Ovary (tissue), 9 donors: Measurements from ENCODE around the gene UBR4. TPM values are rescaled to one million over a fixed set of nuclear protein-coding genes. Genes with fewer than 3 reads are reported as not detected.

ENCODE experiments used
- DNase-seq, 5 donors: peaks; one replicate each; pipeline ENCODE4 v3.0.0-alpha.2; 2019 to 2020
- H3K27ac ChIP-seq, 2 donors: fragments of 200-600 bp; one replicate each; pipeline versions ENCODE4 v1.5.1 to v1.8.0; 2019 to 2022
- H3K27me3 ChIP-seq: fragments of 200-600 bp; one replicate; pipeline ENCODE4 v1.8.0; 2022
- H3K36me3 ChIP-seq: fragments of 200-600 bp; sonication (generic); one replicate; pipeline ENCODE4 v1.5.1; 2019
- H3K4me1 ChIP-seq: one replicate; pipeline ENCODE4 v1.8.1; 2013; ENCODE audit warnings: mild to moderate bottlenecking, moderate library complexity; ENCODE audit not compliant: insufficient read depth
- H3K4me3 ChIP-seq: fragments of 200-600 bp; sonication (generic); one replicate; pipeline ENCODE4 v1.5.1; 2017
- H3K9me3 ChIP-seq, 2 donors: fragments of 200-600 bp in 1 of 2; sonication (generic) in 1 of 2; one replicate each; pipeline versions ENCODE4 v1.5.1 to v1.8.1; 2013 to 2019; ENCODE audit warnings: mild to moderate bottlenecking in 1 of 2, moderate library complexity in 1 of 2
- EP300 ChIP-seq: sonication (generic); formaldehyde crosslinking; IDR thresholded peaks from one replicate; pipeline ENCODE4 v1.6.1; 2017; ENCODE audit warnings: antibody characterized with exemption
- POLR2A ChIP-seq: fragments of 450-650 bp; IDR thresholded peaks from one replicate; pipeline ENCODE4 v1.6.1; 2017; ENCODE audit warnings: antibody characterized with exemption, mild to moderate bottlenecking, moderate library complexity
- WGBS, 3 donors: extraction: QIAGEN DNeasy Blood & Tissue Kit in 1 of 3; methylation state at CpG; one replicate each; pipeline versions ENCODE4 v1.1.5 to v1.1.7; 2013 to 2017; 5-methylcytosine and 5-hydroxymethylcytosine counted together
- intact Hi-C, 4 donors: fragments of 100-400 bp; cut with DNase I; formaldehyde crosslinking; loops; one replicate each; pipeline versions ENCODE4 v1.11.0 to v1.15.1; 2022 to 2023
- polyA plus RNA-seq, 2 donors: library from polyadenylated mRNA; stranded (reverse); fragments of 200-250 nt in 1 of 2; fragments of 350-450 nt in 1 of 2; fragmentation: Illumina TruSeq in 1 of 2; extraction: RNeasy Lipid Tissue Mini Kit (QIAGEN cat#74804) in 1 of 2; gene quantifications; one replicate each; pipeline ENCODE4 v1.2.3, GENCODE V29; 2013 to 2014
- total RNA-seq, 7 donors: library from RNA; depleted of rRNA in 2 of 7; stranded (reverse); fragments of >200 nt in 2 of 7; fragmentation: NEBNext Ultra II Directional in 3 of 7; extraction: Animal tissue kit (Norgen Biotek cat#: 25700) in 3 of 7; gene quantifications; one replicate each; pipeline versions ENCODE4 v1.1.0 to v1.2.4, GENCODE V29; 2016 to 2023
- TF ChIP-seq, protein P1 (sequence below), 3 donors: fragments of 450-650 bp in 2 of 3; fragments of 200-600 bp in 1 of 3; IDR thresholded peaks; one replicate each; pipeline versions ENCODE4 v1.5.1 to v1.8.0; 2016 to 2022; ENCODE audit warnings: antibody characterized with exemption in 3 of 3, mild to moderate bottlenecking in 1 of 3
- donor health status: DM: no; HTN: no; CAD: no; lungs with moderate emphysema.
- donor health status: DM: no; HTN: no; CAD: no.
- donor health status: Bipolar disorder and iron deficiency.
- donor health status: DM: yes; HTN: yes; CAD: no.
- donor health status: DM: no; HTN: no; CAD: no.
- donor health status: DM: yes; HTN: yes; CAD: no.

Gene UBR4
- total and polyA plus RNA-seq, 9 donors: 78.7 to 139 (median 118) TPM

DNA sequence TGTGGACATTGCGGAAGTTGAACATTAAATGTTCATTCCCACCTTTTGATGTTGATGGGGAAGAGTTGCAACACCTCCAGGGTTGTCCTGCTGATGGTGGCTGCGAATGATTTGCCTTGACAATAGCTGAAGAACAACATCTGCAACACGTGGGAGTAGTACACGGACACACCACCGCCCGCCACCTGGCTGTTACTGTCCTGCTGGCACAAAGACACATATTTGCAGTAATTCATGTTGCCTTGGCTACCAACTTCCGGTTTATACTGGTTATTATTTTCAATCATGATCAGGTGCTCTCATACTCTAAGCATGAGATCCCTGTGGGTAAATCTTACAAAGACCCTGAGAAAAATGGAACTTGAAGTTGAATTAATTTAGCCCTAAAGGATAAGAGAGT lies 55.2 kb downstream of the UBR4 start:
- 54 to 62% (median 57%) methylated on average over 7 of the region's 7 CpGs for WGBS, 3 donors
- Histone ChIP-seq H3K27me3 (no peaks in the 10 kb centered on the region), H3K4me1 (no peaks in the 10 kb centered on the region), H3K4me3 (no peak overlapping the region), H3K27ac (no peak overlapping the region), H3K36me3 (no peaks in the 10 kb centered on the region), H3K9me3 (no peaks in the 10 kb centered on the region)
- TF ChIP-seq POLR2A (no peak), EP300 (no peak)
- TF ChIP-seq, protein P1, sequence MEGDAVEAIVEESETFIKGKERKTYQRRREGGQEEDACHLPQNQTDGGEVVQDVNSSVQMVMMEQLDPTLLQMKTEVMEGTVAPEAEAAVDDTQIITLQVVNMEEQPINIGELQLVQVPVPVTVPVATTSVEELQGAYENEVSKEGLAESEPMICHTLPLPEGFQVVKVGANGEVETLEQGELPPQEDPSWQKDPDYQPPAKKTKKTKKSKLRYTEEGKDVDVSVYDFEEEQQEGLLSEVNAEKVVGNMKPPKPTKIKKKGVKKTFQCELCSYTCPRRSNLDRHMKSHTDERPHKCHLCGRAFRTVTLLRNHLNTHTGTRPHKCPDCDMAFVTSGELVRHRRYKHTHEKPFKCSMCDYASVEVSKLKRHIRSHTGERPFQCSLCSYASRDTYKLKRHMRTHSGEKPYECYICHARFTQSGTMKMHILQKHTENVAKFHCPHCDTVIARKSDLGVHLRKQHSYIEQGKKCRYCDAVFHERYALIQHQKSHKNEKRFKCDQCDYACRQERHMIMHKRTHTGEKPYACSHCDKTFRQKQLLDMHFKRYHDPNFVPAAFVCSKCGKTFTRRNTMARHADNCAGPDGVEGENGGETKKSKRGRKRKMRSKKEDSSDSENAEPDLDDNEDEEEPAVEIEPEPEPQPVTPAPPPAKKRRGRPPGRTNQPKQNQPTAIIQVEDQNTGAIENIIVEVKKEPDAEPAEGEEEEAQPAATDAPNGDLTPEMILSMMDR (IDR thresholded peaks at IDR 0.05): no peak
- intact Hi-C loops: no loop called here
- DNase-seq: no peak

DNA sequence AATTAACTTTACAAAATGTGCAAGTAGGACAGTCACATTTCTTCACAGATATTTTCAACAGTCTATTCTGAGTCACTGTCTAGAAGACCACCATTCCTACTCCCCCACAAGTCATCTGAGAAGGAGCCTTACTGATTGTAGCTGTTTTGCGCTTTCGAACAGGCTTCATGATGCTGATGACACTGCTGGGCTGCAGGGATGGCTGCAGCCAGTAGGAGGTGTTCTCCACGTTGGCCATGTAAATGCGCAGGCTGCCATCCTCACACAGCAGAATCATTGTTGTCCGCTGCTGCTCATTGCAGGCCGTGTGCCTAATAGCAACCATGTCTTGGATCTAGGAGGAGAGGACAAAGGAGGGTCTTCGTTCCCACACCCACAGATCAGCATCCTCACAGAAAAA lies 56.9 kb downstream of the UBR4 start:
- H3K36me3 ChIP-seq: no peaks in the 10 kb centered on the region
- TF ChIP-seq EP300 (no peak), POLR2A (no peak)
- TF ChIP-seq, protein P1 (IDR thresholded peaks at IDR 0.05): no peak
- no peak for DNase-seq
- 85 to 91% (median 89%) methylated on average over 7 of the region's 7 CpGs for WGBS, 3 donors
- no peak overlapping the region for H3K27ac ChIP-seq
- H3K4me1 ChIP-seq: no peaks in the 10 kb centered on the region
- H3K4me3 ChIP-seq: no peak overlapping the region
- intact Hi-C loops: no loop called here
- no peaks in the 10 kb centered on the region for H3K9me3 ChIP-seq
- H3K27me3 ChIP-seq: no peaks in the 10 kb centered on the region

DNA sequence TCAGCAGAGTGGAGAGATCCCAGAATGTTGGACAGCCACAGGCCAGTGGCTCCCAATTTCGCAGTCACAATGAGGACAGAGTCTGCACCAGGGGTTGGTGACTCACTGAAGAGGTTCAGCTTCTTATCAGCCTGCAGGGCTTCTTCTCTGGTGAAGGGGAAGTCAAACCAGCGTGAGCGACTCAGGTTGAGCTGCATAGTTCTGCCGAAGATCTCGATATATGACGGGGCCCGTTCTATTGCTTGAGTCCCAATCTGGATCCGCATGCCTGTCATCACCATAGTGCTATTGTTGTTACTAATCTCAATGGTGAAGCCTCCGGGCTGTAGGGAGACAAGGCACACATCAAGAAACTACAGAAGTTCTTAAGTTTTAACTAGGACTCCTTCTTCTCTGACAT lies 58.5 kb downstream of the UBR4 start:
- no peak overlapping the region for H3K4me3 ChIP-seq
- no peaks in the 10 kb centered on the region for H3K4me1 ChIP-seq
- TF ChIP-seq POLR2A: no peak
- no peak for TF ChIP-seq EP300
- TF ChIP-seq, protein P1 (IDR thresholded peaks at IDR 0.05): no peak
- 91 to 95% (median 92%) methylated on average over 9 of the region's 9 CpGs for WGBS, 3 donors
- H3K27ac ChIP-seq: no peak overlapping the region
- intact Hi-C loops: no loop called here
- H3K27me3 ChIP-seq: no peaks in the 10 kb centered on the region
- no peak for DNase-seq
- H3K9me3 ChIP-seq: no peaks in the 10 kb centered on the region
- no peaks in the 10 kb centered on the region for H3K36me3 ChIP-seq

DNA sequence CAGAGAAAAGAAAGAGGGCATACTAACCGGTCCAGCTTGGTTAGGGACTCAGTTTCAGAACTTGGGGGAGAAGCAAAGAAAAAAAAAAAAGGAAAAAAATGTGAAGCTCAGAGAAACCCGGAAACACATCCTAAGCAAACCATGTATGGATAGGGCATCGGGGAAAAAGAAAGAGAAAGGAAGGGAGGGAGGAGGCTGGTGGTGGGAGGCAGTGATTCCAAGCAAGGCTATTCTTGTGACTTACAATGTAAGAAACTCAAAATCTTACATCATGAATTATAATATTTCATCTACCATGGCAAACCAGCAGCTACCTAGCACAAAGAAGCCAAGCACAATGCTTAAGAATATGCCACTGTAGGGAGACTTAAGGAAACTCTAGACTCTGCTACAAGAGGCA lies 60.3 kb downstream of the UBR4 start:
- Histone ChIP-seq H3K27me3 (no peaks in the 10 kb centered on the region), H3K4me1 (no peaks in the 10 kb centered on the region), H3K36me3 (no peaks in the 10 kb centered on the region), H3K4me3 (no peak overlapping the region), H3K9me3 (no peaks in the 10 kb centered on the region), H3K27ac (no peak overlapping the region)
- DNase-seq: no peak
- TF ChIP-seq, protein P1 (IDR thresholded peaks at IDR 0.05): no peak
- TF ChIP-seq POLR2A (no peak), EP300 (no peak)
- intact Hi-C loops: no loop called here
- WGBS, 3 donors: 75 to 90% (median 81%) methylated on average over 3 of the region's 3 CpGs

GRCh38 chr1:19140465-19140864 lies 69.6 kb downstream of the UBR4 start:
- Histone ChIP-seq H3K27me3 (no peaks in the 10 kb centered on the region), H3K27ac (no peak overlapping the region), H3K9me3 (no peaks in the 10 kb centered on the region), H3K36me3 (no peaks in the 10 kb centered on the region), H3K4me1 (no peaks in the 10 kb centered on the region), H3K4me3 (no peak overlapping the region)
- TF ChIP-seq POLR2A: no peak
- TF ChIP-seq, protein P1 (IDR thresholded peaks at IDR 0.05): no peak
- no peak for TF ChIP-seq EP300
- no peak for DNase-seq
- 81 to 89% (median 87%) methylated on average over 12 of the region's 12 CpGs for WGBS, 3 donors
- intact Hi-C loops: no loop called here
